CD4-positive, alpha-beta T cell treated with Interleukin-4 for 1 hour (primary cell): ENCODE measurements around the gene CTSF.
"Not testable (repeated sequence)": the region's sequence is repeated elsewhere in the genome, so short reads cannot be mapped to it uniquely, and the experiment has no call there.

Experiments used
- DNase-seq, 2 donors: peaks; one replicate each; pipeline ENCODE4 v3.0.0-alpha.2; 2020 to 2022

CTSF gene

GRCh38 chr11:66556086-66556485, 12.3 kb downstream of the CTSF start:
- DNase-seq = no peak

- no peak for DNase-seq
Measured at GRCh38 chr11:66555416-66555815, 13.0 kb downstream of the CTSF start.

- DNase-seq = no peak
Measured at GRCh38 chr11:66554602-66555001, 13.8 kb downstream of the CTSF start.

- DNase-seq = no peak
Measured at GRCh38 chr11:66550887-66551286, 17.5 kb downstream of the CTSF start.

- DNase-seq = no peak
Measured at GRCh38 chr11:66549696-66550095, 18.7 kb downstream of the CTSF start.

- DNase-seq = no peak
Measured at GRCh38 chr11:66548774-66549630, 19.4 kb downstream of the CTSF start.

GRCh38 chr11:66548041-66548440, 20.4 kb downstream of the CTSF start:
- no peak for DNase-seq

GRCh38 chr11:66547662-66548009, 20.8 kb downstream of the CTSF start:
- no peak for DNase-seq

- DNase-seq = no peak
Measured at GRCh38 chr11:66546966-66547661, 21.3 kb downstream of the CTSF start.

- peak in 1 of 2 donors; percentile 11 for DNase-seq
Measured at GRCh38 chr11:66546368-66546965, 21.9 kb downstream of the CTSF start, which contains the start of gene ACTN3. ACTN3 (plus strand) TSS chr11:66546903; CDS start chr11:66546938, 35 bp downstream.

GRCh38 chr11:66545701-66546367, 22.6 kb downstream of the CTSF start, which contains the start of gene ZDHHC24:
ZDHHC24 (minus strand) TSS chr11:66546048; CDS start chr11:66546003, 45 bp downstream.
- DNase-seq = peak; percentile 91

GRCh38 chr11:66544952-66545351, 23.5 kb downstream of the CTSF start:
- DNase-seq = not testable (repeated sequence)

- peak; percentile 80 for DNase-seq
Measured at GRCh38 chr11:66543263-66544107, 24.9 kb downstream of the CTSF start.

- no peak for DNase-seq
Measured at GRCh38 chr11:66542362-66542761, 26.0 kb downstream of the CTSF start.

GRCh38 chr11:66541892-66542291, 26.5 kb downstream of the CTSF start:
- DNase-seq = no peak

GRCh38 chr11:66540598-66540997, 27.8 kb downstream of the CTSF start:
- not testable (repeated sequence) for DNase-seq

- DNase-seq = no peak
Measured at GRCh38 chr11:66539870-66540213, 28.6 kb downstream of the CTSF start.

GRCh38 chr11:66539170-66539869, 29.1 kb downstream of the CTSF start:
- no peak for DNase-seq

- no peak for DNase-seq
Measured at GRCh38 chr11:66532784-66533183, 35.6 kb downstream of the CTSF start.

GRCh38 chr11:66531841-66532240, 36.6 kb downstream of the CTSF start:
- DNase-seq = no peak

- DNase-seq = no peak
Measured at GRCh38 chr11:66530927-66531709, 37.3 kb downstream of the CTSF start.
